ENCODE data around the gene RBM24.

GRCh38 chr6:17265570-17265969 is 15.6 kb upstream of the RBM24 start:
- TF ChIP-seq CTCF (IDR thresholded peaks at IDR 0.05): no peak
- no peak for TF ChIP-seq EZH2phosphoT487 (IDR thresholded peaks at IDR 0.05)
- no peak for TF ChIP-seq EZH2 (IDR thresholded peaks at IDR 0.05)
